Measurements from ENCODE around the gene SAMD4A.
"Not testable (repeated sequence)": the region's sequence is repeated elsewhere in the genome, so short reads cannot be mapped to it uniquely, and the experiment has no call there.

The SAMD4A gene

DNA sequence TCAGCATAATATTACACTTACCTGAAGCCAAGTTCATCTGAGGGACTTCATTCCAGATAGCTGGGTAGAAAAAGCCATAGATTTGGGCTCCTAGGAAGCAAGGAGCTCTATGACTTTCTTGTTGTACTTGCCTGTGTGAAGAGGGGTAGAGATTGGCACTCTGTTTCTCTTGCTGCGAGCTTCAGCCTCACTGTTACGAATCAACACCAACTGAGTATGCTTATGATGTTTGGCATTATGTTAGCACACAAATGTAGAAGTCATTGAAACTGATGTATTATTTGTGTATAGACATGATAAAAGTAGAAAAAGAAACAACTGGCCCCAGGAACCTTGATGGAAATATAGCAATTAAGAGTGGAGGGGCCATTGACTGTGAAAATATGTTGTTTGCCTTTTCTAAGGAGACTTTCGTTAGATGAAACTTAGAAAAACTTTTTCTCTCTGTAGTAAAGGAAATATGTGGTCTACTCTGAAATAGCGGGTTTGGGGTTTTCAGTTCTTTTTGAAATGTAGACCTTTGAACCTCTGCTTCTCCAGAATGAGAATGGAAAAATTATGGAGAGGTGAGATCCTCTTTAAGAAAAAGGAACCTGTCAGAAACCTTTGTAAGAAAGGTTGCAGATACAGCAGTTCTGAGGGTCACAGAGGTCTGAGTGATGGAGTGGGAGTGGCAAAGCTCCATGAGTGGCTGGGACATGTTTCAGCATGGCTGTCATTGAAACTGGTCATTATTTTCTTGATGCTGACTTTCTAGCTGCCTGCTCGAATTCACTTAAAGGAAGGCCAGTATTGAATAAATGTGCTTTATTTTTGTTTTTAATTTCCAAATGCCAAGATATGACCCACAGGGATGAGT, 175.8 kb downstream of the SAMD4A start:
- no peak for DNase-seq

DNA sequence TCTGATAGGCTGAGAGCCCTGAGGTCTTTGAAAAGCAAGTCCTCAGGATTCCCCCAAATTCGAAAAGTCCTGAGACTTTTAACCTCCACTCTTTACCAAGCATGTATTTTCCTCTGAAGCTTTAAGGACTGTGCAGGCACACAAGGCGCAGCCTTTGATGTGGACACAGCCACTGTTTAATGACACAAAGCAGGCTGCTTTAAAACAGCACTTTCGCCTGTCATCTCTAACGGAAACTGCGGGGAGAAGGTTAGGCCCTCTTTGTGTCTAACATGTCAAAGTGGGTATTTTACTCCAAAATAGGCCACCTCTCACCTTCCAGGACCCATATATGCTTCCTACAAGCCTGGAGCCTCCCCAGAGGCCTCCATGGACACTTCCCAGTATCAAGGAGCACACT, 176.5 kb downstream of the SAMD4A start:
- no peak for DNase-seq

DNA sequence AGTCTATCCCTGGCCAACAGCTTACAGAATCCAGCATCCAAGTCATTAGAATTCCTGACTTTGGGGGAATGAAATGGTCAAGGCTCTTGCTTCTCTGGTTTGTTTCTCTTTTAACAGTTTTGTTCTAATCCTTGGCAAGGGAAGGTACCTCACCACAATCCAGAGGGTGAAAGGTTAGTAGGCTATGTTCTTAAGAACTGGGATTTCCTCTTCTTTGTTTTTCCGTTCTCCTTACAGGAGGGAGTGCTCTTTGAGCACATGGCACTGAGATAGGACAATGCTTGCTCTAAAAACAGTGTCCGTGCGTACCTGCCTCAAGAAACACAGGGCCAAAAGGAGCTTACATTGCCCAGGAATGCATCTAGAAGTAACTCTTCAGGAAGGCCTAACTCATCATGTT, 179.1 kb downstream of the SAMD4A start:
- no peak for DNase-seq

DNA sequence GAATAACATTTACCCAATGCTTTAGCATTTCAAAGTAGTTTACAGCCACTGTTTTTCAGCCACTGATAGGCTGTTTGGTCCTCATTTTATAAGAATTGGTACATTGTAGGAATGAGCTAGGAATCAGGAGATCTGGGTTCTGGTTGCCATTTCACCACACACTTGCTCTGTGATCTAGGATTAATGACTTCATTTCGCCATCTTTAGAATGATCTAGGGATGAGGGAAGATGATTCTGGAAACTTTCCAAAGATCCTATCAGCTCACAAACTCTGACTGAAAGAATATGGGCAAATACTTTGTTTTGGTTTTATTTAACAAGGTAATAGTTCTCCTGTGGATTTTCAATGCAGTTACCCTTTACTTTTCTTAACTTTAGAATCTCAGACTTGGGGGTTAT, 180.7 kb downstream of the SAMD4A start:
- DNase-seq, result no peak

DNA sequence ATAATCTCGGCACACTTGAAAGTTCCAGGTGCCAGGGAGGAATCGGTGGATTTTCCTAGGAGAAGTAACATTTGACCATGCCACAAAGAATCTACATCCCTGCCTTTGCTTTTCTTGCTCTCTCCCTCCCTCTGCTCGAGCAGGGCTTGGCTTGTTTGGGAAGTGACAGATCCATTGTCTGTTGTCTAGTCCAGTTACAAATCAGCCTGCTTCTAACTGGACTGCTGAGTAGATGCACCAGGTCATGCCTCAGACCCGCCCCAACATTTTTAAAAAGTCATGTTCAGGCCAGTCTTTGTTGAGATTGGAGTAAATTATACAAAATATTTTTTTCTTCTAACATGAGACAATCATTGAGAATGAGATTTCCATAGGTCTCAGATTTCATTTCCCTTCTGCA, 182.3 kb downstream of the SAMD4A start:
- no peak for DNase-seq

DNA sequence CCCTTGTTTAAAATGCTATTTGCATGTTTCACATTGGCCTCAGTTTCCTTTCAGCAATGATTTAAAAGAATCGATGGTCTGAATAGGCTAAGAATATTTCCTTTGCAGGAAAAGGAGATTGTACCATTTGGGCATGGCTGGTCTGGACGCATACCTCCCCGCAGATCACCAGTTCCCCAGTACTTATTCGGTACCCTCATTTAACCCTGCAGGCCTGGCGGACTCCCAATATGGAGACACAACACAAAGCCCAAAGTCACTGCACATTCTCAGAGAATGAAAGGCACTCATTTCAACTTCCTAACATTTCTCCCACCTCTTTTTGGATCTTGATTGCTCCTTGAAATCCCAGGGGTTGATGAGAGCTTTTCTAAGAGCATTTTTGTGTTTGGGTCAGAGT, 182.8 kb downstream of the SAMD4A start:
- no peak for DNase-seq

DNA sequence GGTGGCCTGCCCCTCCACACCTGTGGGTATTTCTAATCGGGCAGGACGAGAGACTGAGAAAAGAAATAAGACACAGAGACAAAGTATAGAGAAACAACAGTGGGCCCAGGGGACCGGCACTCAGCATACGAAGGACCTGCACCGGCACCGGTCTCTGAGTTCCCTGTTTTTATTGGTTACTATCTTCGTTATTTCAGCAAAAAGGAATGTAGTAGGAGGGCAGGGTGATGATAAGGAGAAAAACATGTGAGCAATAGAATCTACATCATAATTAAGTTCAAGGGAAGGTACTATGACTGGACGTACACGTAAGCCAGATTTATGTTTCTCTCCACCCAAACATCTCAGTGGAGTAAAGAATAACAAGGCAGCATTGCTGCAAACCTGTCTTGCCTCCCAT, 185.7 kb downstream of the SAMD4A start:
- DNase-seq, result not testable (repeated sequence)

DNA sequence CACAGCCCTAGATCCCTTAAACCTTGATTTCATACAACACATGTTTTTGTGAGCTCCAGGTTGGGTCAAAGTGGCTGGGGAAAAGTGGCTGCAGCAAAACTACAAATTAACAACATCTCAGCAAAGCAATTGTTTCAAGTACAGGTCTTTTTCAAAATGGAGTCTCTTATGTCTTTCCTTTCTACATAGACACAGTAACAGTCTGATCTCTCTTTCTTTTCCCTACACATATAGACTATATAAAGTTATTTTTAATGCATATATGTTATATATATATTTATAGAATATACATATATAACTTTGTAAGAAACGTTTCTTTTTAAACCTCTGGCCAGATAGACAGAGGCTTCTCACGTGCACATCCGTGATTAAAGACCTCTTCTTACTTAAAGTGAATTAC, 186.5 kb downstream of the SAMD4A start:
- not testable (repeated sequence) for DNase-seq

DNA sequence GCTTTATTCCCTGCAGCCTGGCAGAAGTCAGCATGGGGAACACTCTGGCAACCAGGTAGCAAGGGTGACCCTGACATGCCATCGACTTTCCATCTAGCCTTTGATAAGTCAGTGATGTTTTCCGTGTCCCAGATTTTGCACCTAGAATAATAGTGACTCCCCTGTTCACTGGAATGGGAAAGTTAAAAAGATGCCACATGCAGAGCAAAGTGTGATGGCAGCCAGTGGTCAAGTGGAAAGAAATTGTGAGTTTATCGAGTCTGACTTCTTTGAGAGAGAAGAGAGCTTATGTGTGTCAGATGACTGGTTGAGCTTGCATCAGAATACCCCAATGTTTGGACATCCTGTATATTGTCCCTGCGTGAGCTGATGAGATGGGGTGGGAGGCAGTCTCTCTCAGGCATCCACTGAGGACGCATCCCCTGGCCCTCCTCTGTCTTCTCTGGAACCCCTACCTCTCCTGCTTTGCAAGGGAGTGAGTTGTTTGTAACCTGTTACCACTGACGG, 187.2 kb downstream of the SAMD4A start:
- no peak for DNase-seq

DNA sequence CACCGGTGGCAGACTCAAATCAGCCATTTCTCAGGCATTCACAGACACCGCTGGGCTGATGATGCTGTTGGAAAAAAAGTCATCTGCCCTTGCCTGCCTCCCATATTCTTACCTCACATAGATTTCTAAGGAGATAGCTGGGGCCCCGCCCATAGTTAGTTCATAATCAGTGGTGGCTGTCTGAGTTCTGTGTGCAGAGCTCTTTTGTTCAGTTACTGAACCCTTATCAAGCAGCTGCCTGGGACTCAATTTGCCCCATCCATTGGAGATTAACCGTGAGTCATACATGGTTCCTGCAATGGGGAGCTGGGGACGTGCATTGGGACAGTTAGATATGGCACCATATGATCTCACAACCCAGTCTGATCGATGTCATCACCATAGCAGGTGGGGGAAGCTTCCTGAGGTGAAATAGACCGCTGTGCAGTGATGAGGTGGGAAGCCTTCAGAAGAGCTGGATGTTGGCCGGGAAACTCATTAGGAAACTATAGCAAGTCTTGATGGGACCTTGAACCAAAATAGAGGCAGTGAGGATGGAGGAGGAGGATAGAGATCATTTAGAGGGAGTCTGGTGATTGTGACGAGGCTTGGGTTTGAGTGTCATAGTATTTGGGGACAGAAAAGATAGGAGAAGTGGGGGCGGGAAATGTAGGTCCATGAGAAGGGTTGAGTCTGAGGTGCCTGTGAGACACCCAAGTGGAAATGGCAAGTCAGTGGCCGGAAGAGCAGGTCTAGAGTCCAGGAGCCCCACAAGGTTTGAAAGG, 187.9 kb downstream of the SAMD4A start:
- DNase-seq, result no peak

DNA sequence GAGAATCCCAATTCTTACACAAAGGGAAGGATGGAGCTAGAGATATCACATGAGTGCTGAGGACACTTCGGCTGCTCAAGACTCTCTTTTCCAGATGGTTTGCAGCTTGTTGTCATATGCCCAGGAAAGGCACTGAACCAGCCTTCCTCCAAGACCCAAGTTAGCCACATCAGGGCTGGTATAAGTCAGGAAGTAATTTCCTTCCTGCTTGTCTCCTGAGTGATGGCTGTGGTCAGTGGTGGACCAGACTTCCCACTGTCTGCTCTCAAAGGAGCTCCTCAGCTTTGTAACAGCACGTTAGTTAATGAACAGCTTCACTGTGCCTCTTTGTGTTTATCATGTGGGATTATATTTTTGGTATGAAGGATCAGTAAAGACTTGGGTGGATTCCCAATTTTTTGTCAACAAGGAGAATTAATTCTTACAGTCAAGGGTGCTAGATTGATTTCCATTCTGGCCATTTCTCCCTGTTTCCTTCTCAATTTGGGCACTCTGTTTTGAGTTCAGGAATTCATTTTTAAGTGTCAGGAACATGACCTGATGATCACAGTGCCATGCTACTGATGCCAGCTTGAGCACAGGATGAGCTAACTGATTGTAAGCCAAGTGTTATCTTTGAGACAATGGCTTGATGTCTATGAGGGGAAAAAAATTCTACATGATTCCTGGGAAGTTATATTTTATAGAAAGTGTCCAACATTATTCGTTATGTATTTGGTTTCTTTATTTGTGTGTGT, 189.9 kb downstream of the SAMD4A start:
- DNase-seq, result no peak

DNA sequence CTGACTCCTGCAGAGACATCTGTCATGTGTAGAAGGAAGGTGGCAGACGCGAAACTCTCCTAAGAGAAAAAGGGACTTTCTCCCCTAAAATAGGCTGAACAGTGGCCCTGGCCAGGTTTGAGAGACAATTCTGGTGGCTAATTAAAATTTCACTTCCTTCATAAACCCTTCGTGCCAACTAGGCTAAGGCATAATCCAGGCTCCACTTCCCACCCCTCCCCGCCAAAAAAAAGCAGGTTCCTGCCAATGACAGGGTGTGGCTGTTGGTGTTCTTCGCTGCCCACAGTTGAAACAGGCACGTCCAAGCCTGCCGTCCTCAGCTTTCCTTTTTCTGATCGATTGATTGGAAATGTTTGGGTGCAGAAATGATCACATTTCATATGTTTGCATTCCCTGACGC, 191.1 kb downstream of the SAMD4A start:
- DNase-seq, result no peak

DNA sequence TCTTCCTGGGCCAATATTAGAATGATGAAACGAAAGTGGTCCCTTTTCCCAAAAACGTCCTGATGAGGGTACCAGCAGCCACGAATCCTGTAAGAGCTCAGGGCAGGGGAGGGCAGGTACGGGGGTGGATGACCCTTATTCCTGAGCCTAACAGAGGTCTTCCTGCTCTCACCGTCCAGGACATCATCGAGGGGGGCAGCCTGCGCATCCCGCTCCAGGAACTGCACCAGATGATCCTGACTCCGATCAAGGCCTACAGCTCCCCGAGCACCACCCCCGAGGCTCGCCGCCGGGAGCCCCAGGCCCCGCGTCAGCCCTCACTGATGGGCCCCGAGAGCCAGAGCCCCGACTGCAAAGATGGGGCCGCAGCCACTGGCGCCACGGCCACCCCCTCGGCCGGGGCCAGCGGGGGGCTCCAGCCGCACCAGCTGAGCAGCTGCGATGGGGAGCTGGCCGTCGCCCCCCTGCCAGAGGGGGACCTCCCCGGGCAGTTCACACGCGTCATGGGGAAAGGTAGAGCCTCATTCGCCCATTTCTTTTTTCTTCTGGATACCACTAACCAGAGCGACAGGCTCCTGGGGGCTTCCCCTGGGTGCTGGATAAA, 193.2 kb downstream of the SAMD4A start:
- DNase-seq, result no peak

DNA sequence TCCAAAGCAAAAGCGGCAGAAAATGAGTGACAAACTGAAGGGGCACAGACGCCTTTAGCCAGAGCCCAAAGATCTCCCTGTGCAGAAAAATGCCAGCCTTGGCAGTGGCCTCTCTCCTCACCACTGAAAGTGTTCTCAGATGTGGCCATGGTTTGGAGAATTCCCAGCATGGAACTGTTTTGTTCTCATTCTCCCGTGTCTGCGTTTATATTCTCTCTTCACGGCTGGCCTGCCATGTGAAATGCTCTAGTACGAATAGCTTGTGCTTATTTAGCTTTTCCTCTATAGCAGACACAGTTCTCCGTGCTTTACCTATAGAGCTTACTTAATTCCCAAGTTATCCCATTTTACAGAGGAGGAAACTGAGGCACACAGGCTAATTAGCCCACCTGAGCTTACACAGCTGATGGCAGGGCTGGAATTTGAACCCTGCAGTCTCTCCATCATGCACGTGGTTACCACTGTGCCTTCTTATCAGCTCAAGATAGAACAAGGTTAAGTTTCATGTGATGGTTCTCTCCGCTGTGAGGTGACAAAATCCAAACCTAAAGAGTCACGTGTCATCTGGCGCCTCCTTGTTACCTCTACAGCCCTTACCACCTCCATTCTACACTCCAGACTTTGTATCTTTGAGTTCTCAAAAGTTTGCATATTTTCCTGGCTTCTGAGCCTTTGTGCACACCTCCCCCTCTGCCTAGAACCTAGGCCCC, 194.1 kb downstream of the SAMD4A start:
- no peak for DNase-seq

DNA sequence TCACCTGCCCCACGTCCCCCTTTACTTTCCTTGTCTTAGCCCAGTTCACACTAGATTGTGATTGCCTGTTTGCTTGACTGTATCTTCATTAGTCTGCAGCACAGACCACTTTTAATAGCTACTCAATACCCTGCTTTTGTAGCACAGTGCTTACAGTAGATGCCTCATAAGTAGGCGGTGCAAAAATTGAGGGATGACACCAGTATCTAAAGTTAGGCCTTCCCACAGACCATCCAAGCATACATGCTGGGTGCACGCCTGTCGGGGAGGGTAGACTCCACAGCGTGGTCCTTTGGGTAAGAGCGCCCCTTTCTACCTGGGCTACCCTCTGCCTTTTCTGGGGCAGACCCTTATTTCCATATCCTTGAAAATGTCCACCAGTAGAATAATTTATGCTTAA, 194.9 kb downstream of the SAMD4A start:
- DNase-seq, result no peak

DNA sequence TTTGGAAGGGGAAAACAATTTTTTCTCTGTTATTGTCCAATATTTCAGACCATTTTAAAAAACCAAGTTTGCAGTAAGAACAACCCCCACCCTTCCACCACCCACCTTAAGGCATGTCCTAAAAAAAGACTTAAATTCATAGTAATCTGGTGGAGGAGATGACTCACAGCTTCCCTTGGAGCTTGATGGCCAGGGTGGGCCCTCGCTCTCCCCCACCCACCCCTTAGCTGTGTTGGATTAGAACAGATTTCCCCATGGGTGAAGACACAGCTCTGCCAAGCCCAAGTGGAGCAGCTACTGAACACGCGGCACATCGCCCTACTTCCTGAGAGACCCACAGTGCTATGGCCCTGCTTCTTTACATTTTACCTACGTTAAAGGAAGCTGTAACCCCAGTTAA, 195.4 kb downstream of the SAMD4A start:
- no peak for DNase-seq

DNA sequence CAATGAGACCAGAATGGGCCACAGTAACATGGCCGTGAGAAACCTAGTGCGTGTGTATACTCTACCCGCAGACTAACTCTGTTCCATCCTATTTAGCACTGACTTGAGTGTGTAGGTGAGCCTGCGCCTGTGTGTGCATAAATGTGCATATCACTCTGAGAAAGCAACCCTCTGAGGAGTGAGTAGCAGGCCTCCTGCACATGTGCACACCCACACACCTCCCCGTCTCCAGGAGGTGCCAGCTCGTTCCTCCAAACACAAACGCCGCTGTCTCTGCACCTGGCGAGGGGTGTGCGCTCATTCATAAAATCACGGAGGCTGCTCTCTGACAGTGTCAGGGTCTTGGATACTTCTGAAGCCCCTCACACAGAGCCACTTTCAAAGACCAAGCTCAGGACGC, 196.8 kb downstream of the SAMD4A start:
- no peak for DNase-seq

DNA sequence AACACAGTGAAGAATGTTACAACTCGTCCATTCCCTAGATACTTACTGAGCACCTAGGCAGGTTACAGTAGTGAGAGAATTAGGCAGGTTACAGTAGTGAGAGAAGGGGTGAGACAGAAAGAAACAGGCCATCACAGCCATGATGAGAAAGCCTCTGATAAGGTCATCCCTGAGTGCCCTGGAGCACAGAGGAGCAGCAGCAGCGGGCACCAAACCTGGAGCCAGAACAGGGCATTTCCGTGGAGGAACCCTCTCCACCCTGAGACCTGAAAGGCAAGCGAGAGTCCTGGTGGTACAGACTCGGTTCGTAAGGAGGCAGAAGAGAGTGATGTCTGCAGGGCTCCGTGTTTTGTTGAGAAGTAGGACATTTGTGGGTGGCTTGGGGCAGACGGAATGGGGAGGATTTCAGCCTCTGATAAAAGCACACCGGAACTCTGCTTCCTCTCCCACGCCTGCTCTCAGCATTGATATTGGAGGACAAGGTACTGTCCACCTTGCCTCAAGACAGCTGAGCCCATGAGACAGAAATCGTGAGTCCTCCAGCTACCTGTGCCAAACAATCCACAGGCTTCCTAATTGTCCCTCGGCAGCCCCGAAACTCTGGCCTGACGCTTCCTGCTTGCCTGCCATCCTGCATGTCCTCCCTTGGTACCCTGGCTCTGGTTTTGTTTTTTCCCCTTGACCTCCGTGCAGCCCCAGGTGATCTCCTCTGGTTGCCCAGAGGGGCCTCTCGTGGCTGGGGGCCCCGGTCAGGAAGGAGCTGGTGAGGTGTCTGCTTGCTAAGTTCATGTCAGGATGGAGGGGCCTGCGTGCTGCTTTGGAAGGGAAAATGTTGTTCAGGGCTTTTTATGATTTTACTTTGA, 199.6 kb downstream of the SAMD4A start:
- DNase-seq, result no peak

DNA sequence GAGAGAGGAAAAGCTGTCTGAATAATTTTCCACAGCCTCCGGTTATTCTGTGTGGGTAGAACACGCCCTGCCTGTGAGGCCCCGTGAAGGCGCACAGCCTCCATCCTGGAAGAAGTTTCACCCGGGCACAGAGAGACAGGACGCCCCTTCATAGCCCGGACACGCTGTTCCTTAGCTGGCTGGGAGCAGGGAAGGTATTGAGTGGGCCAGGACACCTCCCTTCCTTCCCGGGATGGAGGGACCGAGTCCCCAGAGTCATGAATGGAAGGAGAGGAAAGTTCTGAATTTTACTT, 200.2 kb downstream of the SAMD4A start:
- DNase-seq, result no peak

DNA sequence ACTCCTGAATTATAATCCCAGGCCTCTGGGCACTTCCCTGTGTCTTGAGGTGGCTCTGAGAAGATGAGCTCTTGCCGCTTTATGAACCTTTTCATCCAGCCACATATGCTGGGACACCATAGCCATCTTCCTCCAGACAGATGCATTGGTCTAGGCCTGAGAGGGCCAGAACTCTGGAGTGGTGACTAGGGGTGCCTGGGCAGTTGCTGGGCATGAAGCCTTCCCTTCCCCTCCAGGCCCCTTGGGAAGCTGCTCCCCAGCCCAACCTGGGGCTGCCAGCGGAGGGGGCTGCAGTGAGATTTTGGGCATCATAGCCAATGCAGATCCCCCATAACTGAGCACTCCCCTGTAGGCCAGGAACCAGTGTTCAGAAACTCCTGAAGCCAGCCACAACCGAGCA, 200.5 kb downstream of the SAMD4A start:
- no peak for DNase-seq

DNA sequence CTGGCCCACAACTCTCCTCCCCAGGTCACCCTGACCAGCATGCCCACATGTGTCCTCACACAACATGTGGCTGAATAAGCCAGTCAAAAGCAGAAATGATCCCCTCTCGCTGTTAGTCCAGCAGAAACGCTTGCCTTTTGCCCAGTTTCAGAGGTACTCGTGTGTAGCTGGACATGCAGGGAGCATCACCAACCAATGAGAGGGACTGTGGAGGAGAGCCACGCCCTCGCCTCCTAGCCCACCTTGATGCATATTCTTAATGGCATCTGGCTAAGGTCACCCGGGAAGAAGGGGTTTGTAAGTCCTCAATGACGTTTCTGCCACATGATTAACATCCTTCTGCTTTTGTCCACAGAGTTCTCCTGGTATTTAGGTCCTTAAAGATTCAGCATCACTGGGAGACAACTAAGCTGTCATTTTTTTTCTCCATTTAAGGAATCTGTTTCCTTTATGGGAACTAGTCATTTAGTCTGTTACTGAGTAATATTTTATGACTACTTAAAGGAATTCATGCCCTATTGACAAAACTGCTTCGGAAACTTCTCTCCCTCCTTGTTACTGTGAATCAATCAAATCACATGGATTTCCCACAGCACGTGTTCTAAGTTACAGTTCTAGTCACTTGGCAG, 201.7 kb downstream of the SAMD4A start:
- DNase-seq, result no peak

Data from T-helper 1 cell (primary cell).